ENCODE data around the gene DHTKD1. TPM values are rescaled to one million over a fixed set of nuclear protein-coding genes. Genes with fewer than 3 reads are reported as not detected.

The DHTKD1 gene
- total RNA-seq, 1 experiment from 2014 or later: 20.6 TPM

DNA sequence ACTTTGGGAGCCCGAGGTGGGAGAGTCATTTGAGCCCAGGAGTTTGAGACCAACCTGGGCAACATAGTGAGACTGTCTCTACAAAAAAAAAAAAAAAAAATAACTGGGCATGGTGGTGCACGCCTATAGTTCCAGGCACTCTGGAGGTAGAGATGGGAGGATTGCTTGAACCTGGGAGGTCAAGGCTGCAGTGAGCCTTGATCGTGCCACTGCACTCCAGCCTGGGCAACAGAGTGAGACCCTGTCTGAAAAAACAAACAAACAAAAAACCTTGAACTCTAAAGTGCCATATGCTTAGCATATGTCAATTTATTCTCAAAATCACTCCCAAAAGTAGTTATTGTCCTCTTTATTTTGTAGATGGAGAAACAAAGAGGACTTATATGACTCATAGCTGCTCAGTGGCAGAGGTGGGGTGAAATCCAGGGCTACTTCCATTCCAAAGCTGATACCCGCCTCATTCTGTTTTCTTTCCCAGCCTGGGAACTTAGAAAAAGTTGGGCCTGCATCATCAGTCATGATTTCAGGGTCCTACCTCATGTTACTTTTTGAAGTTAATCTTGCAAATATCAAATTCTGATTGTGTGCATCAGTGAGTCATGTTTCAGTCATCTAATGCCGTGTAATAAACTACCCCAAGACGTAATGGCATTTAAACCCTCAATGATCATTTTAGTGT, 13.3 kb downstream of the DHTKD1 start (continued):
- TF ChIP-seq REST (IDR thresholded peaks at IDR 0.05; ENCODE audit: low read depth) (no peak), EZH2phosphoT487 (IDR thresholded peaks at IDR 0.05; ENCODE audit: borderline replicate concordance) (no peak)

- Histone ChIP-seq H3K9me2 (ENCODE audit: insufficient read depth) (no peaks in the 10 kb centered on the region), H3K79me2 (ENCODE audit: insufficient read depth, low read length) (no peaks in the 10 kb centered on the region), H3K9ac (ENCODE audit: low read length) (no peak overlapping the region), H3K4me2 (ENCODE audit: low read length) (no peak overlapping the region), H3K4me1 (ENCODE audit: control insufficient read depth in 1 of 2, insufficient read depth in 2 of 2, low read length in 2 of 2) (no peaks in the 10 kb centered on the region), H3K36me3 (ENCODE audit: control insufficient read depth in 1 of 2, insufficient read depth in 2 of 2, low read length in 2 of 2) (peaks cover 6% of the 10 kb centered on the region in 2 experiments; a peak in 1 of 4 replicates), H3K9me3 (ENCODE audit: control insufficient read depth in 1 of 2, insufficient read depth in 1 of 2, low read depth in 1 of 2, low read length in 2 of 2) (no peaks in the 10 kb centered on the region), H3K27ac (ENCODE audit: low read depth, low read length) (no peak overlapping the region), H3K27me3 (ENCODE audit: insufficient read depth, low read length) (no peaks in the 10 kb centered on the region), H3K4me3 (replicated peaks in 1 of 2; ENCODE audit: low read depth in 1 of 2, low read length in 2 of 2) (no peak overlapping the region), H4K20me1 (ENCODE audit: insufficient read depth) (no peaks in the 10 kb centered on the region), H2AFZ (ENCODE audit: low read depth, low read length, poor library complexity, severe bottlenecking) (no peak overlapping the region)
- BruUV-seq (replicated peaks): no TSS peak
- DNase-seq (ENCODE audit: low read depth, low spot score) (no peak), ATAC-seq (no peak)
- ChIA-PET CTCF (no interaction called here), RAD21 (ENCODE audit: low non-redundant PET in 1 of 2, low total read pairs in 2 of 2, uncharacterized antibody in 2 of 2, unreplicated experiment in 2 of 2) (interaction anchor here in 1 of 2 experiments (0.6 kb wide), 1 partner anchor 40 kb away, joined by 3 read pairs; no protein-coding TSS in a partner anchor), POLR2A (no interaction called here)
- intact Hi-C loops (cut with micrococcal nuclease): no loop called here
- TF ChIP-seq EZH2 (IDR thresholded peaks at IDR 0.05) (no peak), JUND (IDR thresholded peaks at IDR 0.05) (no peak), POLR2AphosphoS5 (IDR thresholded peaks at IDR 0.05; ENCODE audit: low read depth, low read length) (no peak), ATF3 (IDR thresholded peaks at IDR 0.05) (no peak), ZNF274 (IDR thresholded peaks at IDR 0.05; ENCODE audit: low read depth, low read length) (no peak), YY1 (IDR thresholded peaks at IDR 0.05; ENCODE audit: extremely low read depth, insufficient replicate concordance, low read depth, low read length) (no peak), REST (IDR thresholded peaks at IDR 0.05; ENCODE audit: low read depth) (no peak), CBX3 (IDR thresholded peaks at IDR 0.05; ENCODE audit: low read depth) (no peak)
- TF ChIP-seq, protein P1, sequence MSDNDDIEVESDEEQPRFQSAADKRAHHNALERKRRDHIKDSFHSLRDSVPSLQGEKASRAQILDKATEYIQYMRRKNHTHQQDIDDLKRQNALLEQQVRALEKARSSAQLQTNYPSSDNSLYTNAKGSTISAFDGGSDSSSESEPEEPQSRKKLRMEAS (IDR thresholded peaks at IDR 0.05): no peak
- TF ChIP-seq, protein P2, sequence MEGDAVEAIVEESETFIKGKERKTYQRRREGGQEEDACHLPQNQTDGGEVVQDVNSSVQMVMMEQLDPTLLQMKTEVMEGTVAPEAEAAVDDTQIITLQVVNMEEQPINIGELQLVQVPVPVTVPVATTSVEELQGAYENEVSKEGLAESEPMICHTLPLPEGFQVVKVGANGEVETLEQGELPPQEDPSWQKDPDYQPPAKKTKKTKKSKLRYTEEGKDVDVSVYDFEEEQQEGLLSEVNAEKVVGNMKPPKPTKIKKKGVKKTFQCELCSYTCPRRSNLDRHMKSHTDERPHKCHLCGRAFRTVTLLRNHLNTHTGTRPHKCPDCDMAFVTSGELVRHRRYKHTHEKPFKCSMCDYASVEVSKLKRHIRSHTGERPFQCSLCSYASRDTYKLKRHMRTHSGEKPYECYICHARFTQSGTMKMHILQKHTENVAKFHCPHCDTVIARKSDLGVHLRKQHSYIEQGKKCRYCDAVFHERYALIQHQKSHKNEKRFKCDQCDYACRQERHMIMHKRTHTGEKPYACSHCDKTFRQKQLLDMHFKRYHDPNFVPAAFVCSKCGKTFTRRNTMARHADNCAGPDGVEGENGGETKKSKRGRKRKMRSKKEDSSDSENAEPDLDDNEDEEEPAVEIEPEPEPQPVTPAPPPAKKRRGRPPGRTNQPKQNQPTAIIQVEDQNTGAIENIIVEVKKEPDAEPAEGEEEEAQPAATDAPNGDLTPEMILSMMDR (IDR thresholded peaks at IDR 0.05 in 2 of 3, conservative IDR thresholded peaks at IDR 0.05 in 1 of 3; ENCODE audit: borderline replicate concordance in 1 of 3, insufficient read depth in 1 of 3, low read depth in 2 of 3, low read length in 2 of 3): no peak
Observed at GRCh38 chr10:12088919-12089318, 20.2 kb downstream of the DHTKD1 start.

All from HCT116 (cell line).